PFSK-1 (cell line): ENCODE measurements around the gene RPUSD3.

Experiments
- POLR2AphosphoS5 ChIP-seq: IDR thresholded peaks from 2 replicates; pipeline ENCODE4 v1.6.1; 2012; ENCODE audit warnings: low read depth, mild to moderate bottlenecking, control low read depth, low read length, moderate library complexity
- REST ChIP-seq, 2 experiments: IDR thresholded peaks; 2 replicates each; pipeline versions ENCODE4 v1.6.1 to v1.8.0; 2011 to 2012; ENCODE audit warnings: low read depth in 2 of 2, low read length in 2 of 2, control low read depth in 1 of 2, inconsistent platforms in 1 of 2, mild to moderate bottlenecking in 1 of 2, moderate library complexity in 1 of 2; ENCODE audit not compliant: insufficient read depth in 1 of 2
- TAF1 ChIP-seq: IDR thresholded peaks from 2 replicates; pipeline ENCODE4 v1.6.1; 2012; ENCODE audit warnings: low read length, control low read depth, borderline replicate concordance; ENCODE audit not compliant: insufficient read depth

GRCh38 chr3:9843715-9844438 lies at the start of gene RPUSD3:
- TF ChIP-seq REST (IDR thresholded peaks at IDR 0.05; ENCODE audit: insufficient read depth in 1 of 2, low read depth in 2 of 2, low read length in 2 of 2) (no peak), TAF1 (no peak), POLR2AphosphoS5 (peak; percentile 84)
